HG03439 (cell line): Measurements from ENCODE around the gene PRKN.

ENCODE experiments used
- ATAC-seq: cut with Tn5 transposase; IDR thresholded peaks from one replicate; pipeline ENCODE4 v1.9.1; 2021; ENCODE audit warnings: mild to moderate bottlenecking, moderate library complexity; ENCODE audit not compliant: unreplicated experiment

Gene PRKN

GRCh38 chr6:162200945-162201690 is 526.4 kb downstream of the PRKN start:
- ATAC-seq = no peak

GRCh38 chr6:162200041-162200440 is 527.5 kb downstream of the PRKN start:
- no peak for ATAC-seq

- ATAC-seq = no peak
Measured at GRCh38 chr6:162198925-162199324, 528.6 kb downstream of the PRKN start.

GRCh38 chr6:162198076-162198475 is 529.5 kb downstream of the PRKN start:
- ATAC-seq = no peak

GRCh38 chr6:162195441-162195840 is 532.1 kb downstream of the PRKN start:
- ATAC-seq = no peak

GRCh38 chr6:162190981-162191380 is 536.6 kb downstream of the PRKN start:
- ATAC-seq = no peak

- no peak for ATAC-seq
Measured at GRCh38 chr6:162187168-162187935, 540.2 kb downstream of the PRKN start.

- no peak for ATAC-seq
Measured at GRCh38 chr6:162184465-162184864, 543.1 kb downstream of the PRKN start.

GRCh38 chr6:162181741-162182401 is 545.7 kb downstream of the PRKN start:
- no peak for ATAC-seq

GRCh38 chr6:162181111-162181510 is 546.5 kb downstream of the PRKN start:
- no peak for ATAC-seq

GRCh38 chr6:162179196-162179951 is 548.2 kb downstream of the PRKN start:
- ATAC-seq = no peak

- no peak for ATAC-seq
Measured at GRCh38 chr6:162178666-162179065, 548.9 kb downstream of the PRKN start.

GRCh38 chr6:162178266-162178665 is 549.3 kb downstream of the PRKN start:
- no peak for ATAC-seq

- no peak for ATAC-seq
Measured at GRCh38 chr6:162177746-162178145, 549.8 kb downstream of the PRKN start.

- ATAC-seq = no peak
Measured at GRCh38 chr6:162173466-162173865, 554.1 kb downstream of the PRKN start.

GRCh38 chr6:162165479-162165878 is 562.1 kb downstream of the PRKN start:
- no peak for ATAC-seq

- no peak for ATAC-seq
Measured at GRCh38 chr6:162157167-162157870, 570.2 kb downstream of the PRKN start.

- no peak for ATAC-seq
Measured at GRCh38 chr6:162156146-162156545, 571.4 kb downstream of the PRKN start.

GRCh38 chr6:162154930-162155329 is 572.6 kb downstream of the PRKN start:
- no peak for ATAC-seq

- no peak for ATAC-seq
Measured at GRCh38 chr6:162154001-162154400, 573.6 kb downstream of the PRKN start.
